T-cell (primary cell): Measurements from ENCODE around the gene SPRING1. TPM values are rescaled to one million over a fixed set of nuclear protein-coding genes. Genes with fewer than 3 reads are reported as not detected.

ENCODE experiments used
- ATAC-seq, 4 experiments: fragments of 200-7000 bp in 3 of 4; fragments of 150-1000 bp in 1 of 4; cut with Tn5 transposase; replicated peaks in 1 of 4; 1 replicate in 3 of 4; 2 replicates in 1 of 4; pipeline ENCODE4 v1.10.0; 2021; ENCODE audit warnings: moderate library complexity in 3 of 4, mild to moderate bottlenecking in 2 of 4, moderate number of reproducible peaks in 1 of 4
- CTCF ChIA-PET, 2 donors: fragments of 300-600 bp; sonication (Branson Sonifier 250); formaldehyde crosslinking; loops; one replicate each; lab custom pipeline; 2022; ENCODE audit warnings: antibody characterized with exemption in 2 of 2; lab: Charles Lee
- POLR2A ChIA-PET, 2 donors: fragments of 300-600 bp; sonication (Branson Sonifier 250); formaldehyde crosslinking; loops; one replicate each; lab custom pipeline; 2022; ENCODE audit warnings: antibody characterized with exemption in 2 of 2; lab: Charles Lee
- DNase-seq, 35 experiments: peaks; one replicate each; pipeline versions ENCODE4 v3.0.0 to v3.0.0-alpha.2; 2013 to 2023
- H3K27ac ChIP-seq: one replicate; pipeline ENCODE4 v1.5.1; 2013; ENCODE audit warnings: low read length
- H3K27me3 ChIP-seq, 2 experiments: replicated peaks in 1 of 2; 1 replicate in 1 of 2; 2 replicates in 1 of 2; pipeline versions ENCODE4 v1.6.1 to v1.7.0; 2013; ENCODE audit warnings: low read length in 1 of 2, mixed read lengths in 1 of 2; ENCODE audit not compliant: control insufficient read depth in 2 of 2, insufficient read depth in 2 of 2; ENCODE audit errors: extremely low read depth in 1 of 2
- H3K36me3 ChIP-seq, 2 donors: 1 replicate in 1 of 2; 2 replicates in 1 of 2; pipeline versions ENCODE4 v1.6.1 to v1.7.0; 2013; ENCODE audit warnings: low read length in 1 of 2; ENCODE audit not compliant: control insufficient read depth in 2 of 2, insufficient read depth in 1 of 2; ENCODE audit errors: extremely low read depth in 1 of 2
- H3K4me1 ChIP-seq, 2 experiments: 1 replicate in 1 of 2; 2 replicates in 1 of 2; pipeline versions ENCODE4 v1.6.1 to v1.7.0; 2013; ENCODE audit warnings: low read length in 2 of 2, mixed read lengths in 1 of 2; ENCODE audit not compliant: insufficient read depth in 2 of 2, control insufficient read depth in 1 of 2; ENCODE audit errors: extremely low read depth in 1 of 2
- H3K4me3 ChIP-seq, 2 donors: 1 replicate in 1 of 2; 2 replicates in 1 of 2; pipeline versions ENCODE4 v1.5.1 to v1.7.0; 2013; ENCODE audit warnings: mild to moderate bottlenecking in 2 of 2, low read length in 1 of 2, moderate library complexity in 1 of 2; ENCODE audit not compliant: control insufficient read depth in 1 of 2; ENCODE audit errors: extremely low read depth in 1 of 2
- H3K9me3 ChIP-seq: 2 replicates; pipeline ENCODE4 v1.7.0; 2013
- H3K27ac Mint-ChIP-seq, 2 donors: one replicate each; pipeline ENCODE4 v1.8.0; 2020 to 2021; ENCODE audit warnings: mild to moderate bottlenecking in 2 of 2, mixed read lengths in 2 of 2
- H3K27me3 Mint-ChIP-seq, 2 donors: one replicate each; pipeline ENCODE4 v1.8.0; 2021 to 2022; ENCODE audit warnings: mixed read lengths in 2 of 2
- H3K36me3 Mint-ChIP-seq: one replicate; pipeline ENCODE4 v1.8.0; 2021; ENCODE audit warnings: mixed read lengths
- H3K4me1 Mint-ChIP-seq, 3 donors: one replicate each; pipeline ENCODE4 v1.8.0; 2020 to 2022; ENCODE audit warnings: mixed read lengths in 3 of 3, mild to moderate bottlenecking in 1 of 3
- H3K4me3 Mint-ChIP-seq, 3 donors: one replicate each; pipeline ENCODE4 v1.8.0; 2020 to 2022; ENCODE audit warnings: mild to moderate bottlenecking in 3 of 3, mixed read lengths in 3 of 3, moderate library complexity in 3 of 3
- H3K9me3 Mint-ChIP-seq, 3 donors: one replicate each; pipeline ENCODE4 v1.8.0; 2020 to 2022; ENCODE audit warnings: mixed read lengths in 3 of 3
- WGBS: methylation state at CpG from one replicate; pipeline ENCODE4 v1.1.5; 2013; ENCODE audit warnings: missing lambda C conversion rate; ENCODE audit not compliant: insufficient coverage; 5-methylcytosine and 5-hydroxymethylcytosine counted together
- total RNA-seq, 35 experiments: library from RNA in 6 of 35; stranded (reverse) in 6 of 35; fragments of 120-200 nt in 1 of 35; gene quantifications; one replicate each; pipeline versions ENCODE4 v1.2.1 to v1.2.4 and lab custom pipeline; 2013 to 2026

The SPRING1 gene
- total RNA-seq, 5 donors from 2014 or later (not counting 1 experiment from before 2014, with no cell fraction given), result 15.0 to 31.7 (median 30.9) TPM

GRCh38 chr12:116707751-116708150 lies 30.1 kb downstream of the SPRING1 start:
- H3K27ac ChIP-seq, result no peak overlapping the region
- Mint-ChIP-seq H3K27me3 (peaks cover 4 to 9% of the 10 kb centered on the region in 2 donors), H3K4me3 (no peak overlapping the region), H3K9me3 (no peaks in the 10 kb centered on the region), H3K27ac (no peak overlapping the region), H3K4me1 (peaks cover 12 to 18% (median 13%) of the 10 kb centered on the region in 3 donors), H3K36me3 (peaks cover 2% of the 10 kb centered on the region)
- no peak overlapping the region for H3K4me3 ChIP-seq
- ChIA-PET CTCF (interaction anchor here in 1 of 2 donors (2.6 kb wide), 1 partner anchor 566 kb away, joined by 15 read pairs; no protein-coding TSS in a partner anchor), POLR2A (no interaction called here)
- H3K27me3 ChIP-seq, result peaks cover 0 to 11% of the 10 kb centered on the region in 2 experiments
- WGBS, result 69% methylated on average over 6 of the region's 9 CpGs
- ATAC-seq (no peak), DNase-seq (no peak)
- H3K9me3 ChIP-seq, result no peaks in the 10 kb centered on the region
- H3K4me1 ChIP-seq, result peaks cover 0 to 15% of the 10 kb centered on the region in 2 experiments
- no peaks in the 10 kb centered on the region for H3K36me3 ChIP-seq

- 29% methylated on average over 8 of the region's 12 CpGs for WGBS
- CTCF ChIA-PET, result interaction anchor here (0.5 to 1.7 kb wide), 12 partner anchors 19 to 704 kb away, joined by 3 to 13 read pairs (median 4); no protein-coding TSS in a partner anchor
These were observed 34.6 kb downstream of the SPRING1 start for GRCh38 chr12:116703214-116703795.

DNA sequence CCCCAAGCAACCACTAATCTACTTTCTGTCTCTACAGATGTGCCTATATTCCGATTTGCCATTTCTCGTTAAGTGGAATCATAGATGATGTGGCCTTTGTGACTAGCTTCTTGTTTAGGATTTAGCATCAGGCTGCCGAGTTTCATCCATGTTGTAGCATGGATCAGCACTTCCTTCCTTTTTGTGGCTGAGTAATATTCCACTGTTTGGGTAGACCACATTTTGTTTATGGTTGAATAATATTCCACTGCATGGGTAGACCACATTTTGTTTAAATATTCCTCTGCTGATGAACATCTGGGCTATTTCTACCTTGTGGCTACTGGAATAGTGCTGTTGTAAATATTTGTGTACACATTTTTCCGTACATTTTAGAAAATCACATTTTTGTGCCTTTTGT lies 36.4 kb downstream of the SPRING1 start:
- Histone ChIP-seq H3K4me3 (no peak overlapping the region), H3K27ac (no peak overlapping the region), H3K36me3 (no peaks in the 10 kb centered on the region), H3K27me3 (peaks cover 0 to 14% of the 10 kb centered on the region in 2 experiments), H3K4me1 (peaks cover 0 to 3% of the 10 kb centered on the region in 2 experiments), H3K9me3 (no peaks in the 10 kb centered on the region)
- no peak for DNase-seq
- Mint-ChIP-seq H3K4me3 (no peak overlapping the region), H3K4me1 (peaks cover 2 to 6% (median 2%) of the 10 kb centered on the region in 3 donors), H3K27ac (no peak overlapping the region), H3K36me3 (no peaks in the 10 kb centered on the region), H3K9me3 (no peaks in the 10 kb centered on the region), H3K27me3 (peaks cover 6% of the 10 kb centered on the region in 2 donors)
- no peak for ATAC-seq
- POLR2A ChIA-PET, result interaction anchor here in 1 of 2 donors (0.5 kb wide), 1 partner anchor 18 kb away, joined by 3 read pairs; no protein-coding TSS in a partner anchor
- CTCF ChIA-PET, result interaction anchor here (0.6 to 1.1 kb wide), 4 partner anchors 21 to 515 kb away, joined by 3 to 4 read pairs (median 4); no protein-coding TSS in a partner anchor
- 83% methylated on average over 1 of the region's 4 CpGs for WGBS

More at GRCh38 chr12:116703214-116703795, 34.6 kb downstream of the SPRING1 start:
- ATAC-seq, result peak in 3 of 4 experiments; percentile 56 to 65 (median 64)
- Histone ChIP-seq H3K36me3 (no peaks in the 10 kb centered on the region), H3K27ac (no peak overlapping the region), H3K4me3 (no peak overlapping the region), H3K4me1 (peaks cover 0 to 3% of the 10 kb centered on the region in 2 experiments), H3K27me3 (peaks cover 0 to 5% of the 10 kb centered on the region in 2 experiments), H3K9me3 (no peaks in the 10 kb centered on the region)
- peaks cover 2 to 6% (median 2%) of the 10 kb centered on the region in 3 donors for H3K4me1 Mint-ChIP-seq
- DNase-seq, result peak; percentile 13 to 80 (median 53)
- H3K36me3 Mint-ChIP-seq, result no peaks in the 10 kb centered on the region
- no peaks in the 10 kb centered on the region for H3K9me3 Mint-ChIP-seq
- no peak overlapping the region for H3K4me3 Mint-ChIP-seq
- no peak overlapping the region for H3K27ac Mint-ChIP-seq
- POLR2A ChIA-PET, result interaction anchor here in 1 of 2 donors (0.6 kb wide), 1 partner anchor 667 kb away, joined by 3 read pairs; no protein-coding TSS in a partner anchor
- peaks cover 4 to 6% of the 10 kb centered on the region in 2 donors for H3K27me3 Mint-ChIP-seq

DNA sequence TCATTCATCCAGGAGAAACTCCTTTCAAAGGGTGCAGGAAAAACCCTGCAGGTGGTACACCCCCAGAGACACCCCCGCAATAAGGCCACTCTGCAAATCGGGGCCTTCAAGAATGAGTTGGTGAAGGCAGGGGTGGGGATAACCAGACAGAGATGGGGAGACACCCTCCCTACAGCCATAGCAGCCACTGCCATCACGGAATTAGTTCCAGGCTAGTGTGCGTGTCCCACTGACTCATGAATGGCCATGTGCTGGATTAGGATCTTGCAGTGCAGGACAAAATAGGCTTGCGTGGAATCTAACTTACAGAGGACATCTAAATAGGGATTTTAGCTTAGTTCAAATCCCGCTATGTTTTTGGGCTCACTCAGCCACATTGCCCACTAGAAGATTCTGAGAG lies 37.8 kb downstream of the SPRING1 start:
- Mint-ChIP-seq H3K27me3 (peaks cover 7 to 15% of the 10 kb centered on the region in 2 donors), H3K36me3 (no peaks in the 10 kb centered on the region), H3K4me3 (no peak overlapping the region), H3K27ac (no peak overlapping the region), H3K9me3 (no peaks in the 10 kb centered on the region), H3K4me1 (peaks cover 2 to 6% (median 3%) of the 10 kb centered on the region in 3 donors)
- DNase-seq (no peak), ATAC-seq (no peak)
- Histone ChIP-seq H3K27ac (no peak overlapping the region), H3K9me3 (no peaks in the 10 kb centered on the region), H3K4me3 (no peak overlapping the region), H3K36me3 (no peaks in the 10 kb centered on the region), H3K27me3 (peaks cover 0 to 27% of the 10 kb centered on the region in 2 experiments), H3K4me1 (peaks cover 0 to 3% of the 10 kb centered on the region in 2 experiments)
- ChIA-PET POLR2A (no interaction called here), CTCF (interaction anchor here (0.7 to 1.0 kb wide), 2 partner anchors 9 to 318 kb away, joined by 4 read pairs; no protein-coding TSS in a partner anchor)
- WGBS, result no CpG with 5 or more reads among the region's 6 CpGs

GRCh38 chr12:116698554-116699075 lies 39.3 kb downstream of the SPRING1 start:
- H3K27me3 ChIP-seq, result peaks cover 0 to 38% of the 10 kb centered on the region in 2 experiments
- Mint-ChIP-seq H3K4me1 (peaks cover 3 to 10% (median 8%) of the 10 kb centered on the region in 3 donors), H3K36me3 (no peaks in the 10 kb centered on the region), H3K9me3 (no peaks in the 10 kb centered on the region), H3K4me3 (no peak overlapping the region), H3K27ac (no peak overlapping the region), H3K27me3 (peaks cover 17 to 29% of the 10 kb centered on the region in 2 donors)
- no peaks in the 10 kb centered on the region for H3K36me3 ChIP-seq
- ChIA-PET CTCF (interaction anchor here in 1 of 2 donors (0.6 to 0.9 kb wide), 3 partner anchors 22 to 258 kb away, joined by 3 to 4 read pairs (median 3); no protein-coding TSS in a partner anchor), POLR2A (no interaction called here)
- ATAC-seq, result no peak
- no peak overlapping the region for H3K4me3 ChIP-seq
- DNase-seq, result no peak
- WGBS, result 80% methylated on average over 1 of the region's 2 CpGs
- H3K27ac ChIP-seq, result no peak overlapping the region
- H3K9me3 ChIP-seq, result no peaks in the 10 kb centered on the region
- peaks cover 0 to 3% of the 10 kb centered on the region in 2 experiments for H3K4me1 ChIP-seq

DNA sequence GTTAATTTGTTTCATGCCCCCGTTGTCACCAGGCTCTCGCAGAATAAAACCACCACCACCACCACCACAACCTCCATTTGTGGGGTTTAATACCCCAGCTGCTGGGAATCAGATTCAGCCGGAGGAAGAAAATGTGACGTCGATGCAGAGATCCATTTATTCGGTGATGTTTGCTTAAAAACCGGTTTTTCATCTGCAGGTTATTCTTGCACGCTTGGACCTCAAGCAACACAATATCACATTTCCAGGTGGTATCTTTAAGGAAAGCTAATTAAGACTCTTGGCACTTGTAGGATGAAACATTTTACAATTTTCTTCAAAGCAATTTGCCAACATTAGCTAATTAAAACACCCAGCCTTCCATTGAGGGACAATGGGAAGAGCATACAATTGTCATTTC lies 39.8 kb downstream of the SPRING1 start:
- H3K27me3 Mint-ChIP-seq, result peaks cover 20 to 30% of the 10 kb centered on the region in 2 donors
- peaks cover 6 to 10% (median 8%) of the 10 kb centered on the region in 3 donors for H3K4me1 Mint-ChIP-seq
- H3K9me3 Mint-ChIP-seq, result no peaks in the 10 kb centered on the region
- no peak overlapping the region for H3K4me3 Mint-ChIP-seq
- H3K27ac Mint-ChIP-seq, result no peak overlapping the region
- H3K36me3 Mint-ChIP-seq, result no peaks in the 10 kb centered on the region
- ChIA-PET CTCF (interaction anchor here in 1 of 2 donors (0.6 to 0.9 kb wide), 3 partner anchors 22 to 258 kb away, joined by 3 to 4 read pairs (median 3); no protein-coding TSS in a partner anchor), POLR2A (no interaction called here)
- Histone ChIP-seq H3K27me3 (peaks cover 0 to 40% of the 10 kb centered on the region in 2 experiments), H3K27ac (no peak overlapping the region), H3K9me3 (no peaks in the 10 kb centered on the region), H3K4me1 (no peaks in the 10 kb centered on the region), H3K4me3 (no peak overlapping the region), H3K36me3 (no peaks in the 10 kb centered on the region)
- DNase-seq (no peak), ATAC-seq (no peak)
- 100% methylated on average over 1 of the region's 8 CpGs for WGBS
